HepG2 (cell line): Measurements from ENCODE around the gene ETFA. TPM values are rescaled to one million over a fixed set of nuclear protein-coding genes. Genes with fewer than 3 reads are reported as not detected.
"Not testable (repeated sequence)": the region's sequence is repeated elsewhere in the genome, so short reads cannot be mapped to it uniquely, and the experiment has no call there.

Experiments
- ATAC-seq: fragments of 200-7000 bp; cut with Tn5 transposase; 3 replicates; pipeline ENCODE4 v1.9.1; 2020; ENCODE audit warnings: mild to moderate bottlenecking, moderate library complexity
- BruUV-seq: library from RNA; stranded (reverse); fragments of 400-500 nt; replicated peaks from 2 replicates; lab custom pipeline; 2021; lab: Mats Ljungman, UMichigan
- CTCF ChIA-PET: fragments of 300-600 bp; formaldehyde crosslinking; extraction: SDS; loops from one replicate; lab custom pipeline; 2021; ENCODE audit warnings: low total read pairs, inconsistent platforms, low intra/inter-chr PET ratio; lab: Yijun Ruan, JAX
- POLR2A ChIA-PET: fragments of 350-600 bp; sonication (Branson Sonifier 250); formaldehyde crosslinking; loops from one replicate; lab custom pipeline; 2020; ENCODE audit warnings: antibody characterized with exemption, inconsistent platforms; lab: Yijun Ruan, JAX
- DNase-seq: peaks from one replicate; pipeline ENCODE4 v3.0.0-alpha.2; 2015; ENCODE audit warnings: low spot score
- FAIRE-seq: peaks from 3 replicates; lab custom pipeline; 2011; peaks lifted over from hg19 to GRCh38; lab: Jason Lieb, UNC
- H2AFZ ChIP-seq: one replicate; pipeline ENCODE4 v1.6.1; 2011; ENCODE audit warnings: low read length, inconsistent platforms
- H3K27ac ChIP-seq: fragments of 300-600 bp; 3 replicates; pipeline ENCODE4 v1.8.0; 2011; ENCODE audit warnings: mixed run types, mild to moderate bottlenecking, mixed read lengths, low read length, inconsistent platforms; ENCODE audit not compliant: insufficient read depth; ENCODE audit errors: extremely low read length
- H3K27me3 ChIP-seq, 2 experiments: fragments of 200-600 bp in 1 of 2; 2 replicates in 1 of 2; 3 replicates in 1 of 2; pipeline versions ENCODE4 v1.6.0 to v1.8.0; 2011; ENCODE audit warnings: low read length in 2 of 2, mild to moderate bottlenecking in 2 of 2, moderate library complexity in 2 of 2, inconsistent platforms in 1 of 2; ENCODE audit not compliant: insufficient read depth in 2 of 2, control insufficient read depth in 1 of 2
- H3K36me3 ChIP-seq, 2 experiments: fragments of 200-600 bp in 1 of 2; replicated peaks in 1 of 2; 2 replicates in 1 of 2; 3 replicates in 1 of 2; pipeline versions ENCODE4 v1.5.1 to v1.8.0; 2011; ENCODE audit warnings: low read length in 2 of 2, inconsistent platforms in 1 of 2; ENCODE audit not compliant: insufficient read depth in 2 of 2, control insufficient read depth in 1 of 2
- H3K4me1 ChIP-seq: 2 replicates; pipeline ENCODE4 v1.5.1; 2012; ENCODE audit warnings: low read length, inconsistent platforms; ENCODE audit not compliant: insufficient read depth
- H3K4me2 ChIP-seq: 2 replicates; pipeline ENCODE4 v1.6.0; 2011; ENCODE audit warnings: low read depth, low read length, inconsistent platforms
- H3K4me3 ChIP-seq, 3 experiments: fragments of 200-600 bp in 1 of 3; sonication (generic), shearing (Covaris generic) in 1 of 3; replicated peaks in 1 of 3; 2 replicates each; pipeline ENCODE4 v1.5.1; 2011 to 2016; ENCODE audit warnings: low read length in 3 of 3, inconsistent platforms in 2 of 3, low read depth in 2 of 3, mild to moderate bottlenecking in 2 of 3, control low read depth in 1 of 3, mixed read lengths in 1 of 3; ENCODE audit not compliant: insufficient read depth in 1 of 3
- H3K79me2 ChIP-seq: one replicate; pipeline ENCODE4 v1.6.1; 2011; ENCODE audit warnings: low read length, inconsistent platforms; ENCODE audit not compliant: insufficient read depth
- H3K9ac ChIP-seq: 2 replicates; pipeline ENCODE4 v1.6.0; 2011; ENCODE audit warnings: mild to moderate bottlenecking, low read depth, low read length, inconsistent platforms; ENCODE audit not compliant: insufficient read depth
- H3K9me3 ChIP-seq: 2 replicates; pipeline ENCODE4 v1.5.1; 2012; ENCODE audit warnings: mild to moderate bottlenecking, low read length
- H4K20me1 ChIP-seq: 2 replicates; pipeline ENCODE4 v1.6.0; 2011; ENCODE audit warnings: inconsistent platforms, mild to moderate bottlenecking, low read length, moderate library complexity; ENCODE audit not compliant: insufficient read depth
- ADNP ChIP-seq: sonication (generic); formaldehyde crosslinking; IDR thresholded peaks from 2 replicates; pipeline ENCODE4 v1.4.0; 2020; ENCODE audit warnings: missing genetic modification reagents
- BORCS8-MEF2B ChIP-seq: sonication (generic); formaldehyde crosslinking; IDR thresholded peaks from 2 replicates; pipeline ENCODE4 v1.8.0; 2022; ENCODE audit warnings: mild to moderate bottlenecking, missing genetic modification reagents
- IRF2 ChIP-seq: IDR thresholded peaks from 2 replicates; pipeline ENCODE4 v1.6.1; 2018; ENCODE audit warnings: missing genetic modification reagents, missing compliant biosample characterization
- PHF21A ChIP-seq: sonication (generic); formaldehyde crosslinking; IDR thresholded peaks from 2 replicates; pipeline ENCODE4 v1.5.0; 2020; ENCODE audit warnings: mild to moderate bottlenecking, missing genetic modification reagents
- TARDBP ChIP-seq: sonication (generic); formaldehyde crosslinking; IDR thresholded peaks from 2 replicates; pipeline ENCODE4 v1.8.0; 2022; ENCODE audit warnings: mild to moderate bottlenecking, missing genetic modification reagents
- ZNF350 ChIP-seq: sonication (generic); formaldehyde crosslinking; IDR thresholded peaks from 2 replicates; pipeline ENCODE4 v1.4.0; 2020; ENCODE audit warnings: mild to moderate bottlenecking, low read depth, missing genetic modification reagents, borderline replicate concordance
- ZSCAN21 ChIP-seq: sonication (generic); formaldehyde crosslinking; IDR thresholded peaks from 2 replicates; pipeline ENCODE4 v1.8.0; 2022; ENCODE audit warnings: mild to moderate bottlenecking, missing genetic modification reagents, moderate library complexity, borderline replicate concordance
- WGBS: methylation state at CpG from one replicate; pipeline ENCODE4 v1.1.6; 2017; ENCODE audit warnings: low lambda C conversion rate; 5-methylcytosine and 5-hydroxymethylcytosine counted together
- in situ Hi-C: cut with HindIII; loops from 2 replicates; pipeline ENCODE4 v1.10.0; 2017; ENCODE audit warnings: low pct_unique_long_range_greater_than_20kb; ENCODE audit not compliant: extremely low pct_ligation_motif_present
- intact Hi-C: fragments of 100-400 bp; cut with micrococcal nuclease; formaldehyde crosslinking; loops from one replicate; pipeline ENCODE4 v1.10.0; 2022; ENCODE audit not compliant: unreplicated experiment
- polyA plus RNA-seq, 8 experiments: library from polyadenylated mRNA; depleted of rRNA in 3 of 8; stranded (reverse) in 7 of 8; unstranded in 1 of 8; fragments of >200 nt; fragmentation: Illumina TruSeq in 4 of 8; extraction: Trizol in 4 of 8; gene quantifications; 2 replicates each; pipeline versions ENCODE4 v1.2.1 to v1.2.3, GENCODE V29; 2011 to 2016; ENCODE audit warnings: low read depth in 4 of 8, missing spikeins in 1 of 8, mixed read lengths in 1 of 8; ENCODE audit not compliant: insufficient read depth in 1 of 8
- total RNA-seq, 5 experiments: library from RNA; depleted of rRNA; stranded (reverse); fragments of >200 nt; fragmentation: Illumina TruSeq; extraction: Trizol; gene quantifications; 2 replicates each; pipeline ENCODE4 v1.2.3, GENCODE V29; 2016; ENCODE audit warnings: low read depth in 1 of 5
- TF ChIP-seq, protein P1 (sequence below): sonication (generic); formaldehyde crosslinking; conservative IDR thresholded peaks from 2 replicates; pipeline ENCODE4 v1.4.0; 2020; ENCODE audit warnings: mild to moderate bottlenecking, missing genetic modification reagents, moderate library complexity
- TF ChIP-seq, protein P2 (sequence below): IDR thresholded peaks from 2 replicates; pipeline ENCODE4 v1.6.1; 2016; ENCODE audit warnings: mild to moderate bottlenecking

The ETFA gene
- total and polyA plus RNA-seq, 2 of the 13 experiments (the other 11 are each of a cell fraction or from before 2014, with no cell fraction given), result 291 to 396 TPM

DNA sequence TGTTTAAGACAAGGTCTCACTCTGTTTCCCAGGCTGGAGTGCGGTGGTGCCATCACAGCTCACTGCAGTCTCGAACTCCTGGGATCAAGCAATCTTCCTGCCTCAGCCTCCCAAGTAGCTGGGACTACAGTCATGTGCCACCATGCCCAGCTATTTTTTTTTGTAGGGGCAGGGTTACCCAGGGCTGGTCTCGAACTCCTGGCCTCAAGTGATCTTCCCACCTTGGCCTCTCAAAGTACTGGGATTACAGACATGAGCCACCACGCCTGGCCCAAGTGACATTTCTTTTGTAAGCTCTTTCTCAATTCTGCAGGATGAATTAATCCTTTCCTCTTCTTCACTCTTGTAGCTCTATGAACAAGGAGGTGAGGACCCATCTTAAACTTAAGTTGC, 1.9 kb upstream of the ETFA start:
- DNase-seq, intact Hi-C loops, CTCF ChIA-PET, H3K9ac ChIP-seq, H2AFZ ChIP-seq, BruUV-seq, ATAC-seq, FAIRE-seq, H3K9me3 ChIP-seq, in situ Hi-C loops, H3K27me3 ChIP-seq, H3K36me3 ChIP-seq, H3K27ac ChIP-seq: not testable (repeated sequence)
- WGBS, result 35% methylated on average over 4 of the region's 4 CpGs
- Histone ChIP-seq H4K20me1 (peaks cover 24% of the 10 kb centered on the region), H3K4me3 (peak overlapping the region in 2 of 3 experiments; percentile 32 to 55; a peak in 2 of 6 replicates), H3K4me2 (peak overlapping the region; percentile 89), H3K79me2 (peaks cover 29% of the 10 kb centered on the region), H3K4me1 (peaks cover 48% of the 10 kb centered on the region)
- 0 out of 2 replicates have a peak, but pooled peaks have one; percentile 10 for TF ChIP-seq ZSCAN21 (CRISPR knock-in tag)
- TF ChIP-seq PHF21A (CRISPR knock-in tag), result 0 out of 2 replicates have a peak, but pooled peaks have one; percentile 28
- TF ChIP-seq, protein P1, sequence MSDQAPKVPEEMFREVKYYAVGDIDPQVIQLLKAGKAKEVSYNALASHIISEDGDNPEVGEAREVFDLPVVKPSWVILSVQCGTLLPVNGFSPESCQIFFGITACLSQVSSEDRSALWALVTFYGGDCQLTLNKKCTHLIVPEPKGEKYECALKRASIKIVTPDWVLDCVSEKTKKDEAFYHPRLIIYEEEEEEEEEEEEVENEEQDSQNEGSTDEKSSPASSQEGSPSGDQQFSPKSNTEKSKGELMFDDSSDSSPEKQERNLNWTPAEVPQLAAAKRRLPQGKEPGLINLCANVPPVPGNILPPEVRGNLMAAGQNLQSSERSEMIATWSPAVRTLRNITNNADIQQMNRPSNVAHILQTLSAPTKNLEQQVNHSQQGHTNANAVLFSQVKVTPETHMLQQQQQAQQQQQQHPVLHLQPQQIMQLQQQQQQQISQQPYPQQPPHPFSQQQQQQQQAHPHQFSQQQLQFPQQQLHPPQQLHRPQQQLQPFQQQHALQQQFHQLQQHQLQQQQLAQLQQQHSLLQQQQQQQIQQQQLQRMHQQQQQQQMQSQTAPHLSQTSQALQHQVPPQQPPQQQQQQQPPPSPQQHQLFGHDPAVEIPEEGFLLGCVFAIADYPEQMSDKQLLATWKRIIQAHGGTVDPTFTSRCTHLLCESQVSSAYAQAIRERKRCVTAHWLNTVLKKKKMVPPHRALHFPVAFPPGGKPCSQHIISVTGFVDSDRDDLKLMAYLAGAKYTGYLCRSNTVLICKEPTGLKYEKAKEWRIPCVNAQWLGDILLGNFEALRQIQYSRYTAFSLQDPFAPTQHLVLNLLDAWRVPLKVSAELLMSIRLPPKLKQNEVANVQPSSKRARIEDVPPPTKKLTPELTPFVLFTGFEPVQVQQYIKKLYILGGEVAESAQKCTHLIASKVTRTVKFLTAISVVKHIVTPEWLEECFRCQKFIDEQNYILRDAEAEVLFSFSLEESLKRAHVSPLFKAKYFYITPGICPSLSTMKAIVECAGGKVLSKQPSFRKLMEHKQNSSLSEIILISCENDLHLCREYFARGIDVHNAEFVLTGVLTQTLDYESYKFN (CRISPR knock-in tag), result 0 out of 2 replicates have a peak, but pooled peaks have one; percentile 11
- TF ChIP-seq, protein P2, sequence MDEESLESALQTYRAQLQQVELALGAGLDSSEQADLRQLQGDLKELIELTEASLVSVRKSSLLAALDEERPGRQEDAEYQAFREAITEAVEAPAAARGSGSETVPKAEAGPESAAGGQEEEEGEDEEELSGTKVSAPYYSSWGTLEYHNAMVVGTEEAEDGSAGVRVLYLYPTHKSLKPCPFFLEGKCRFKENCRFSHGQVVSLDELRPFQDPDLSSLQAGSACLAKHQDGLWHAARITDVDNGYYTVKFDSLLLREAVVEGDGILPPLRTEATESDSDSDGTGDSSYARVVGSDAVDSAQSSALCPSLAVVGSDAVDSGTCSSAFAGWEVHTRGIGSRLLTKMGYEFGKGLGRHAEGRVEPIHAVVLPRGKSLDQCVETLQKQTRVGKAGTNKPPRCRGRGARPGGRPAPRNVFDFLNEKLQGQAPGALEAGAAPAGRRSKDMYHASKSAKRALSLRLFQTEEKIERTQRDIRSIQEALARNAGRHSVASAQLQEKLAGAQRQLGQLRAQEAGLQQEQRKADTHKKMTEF, result peak; percentile 8; the same call in 1 of the 2 replicates
- TF ChIP-seq BORCS8-MEF2B (CRISPR knock-in tag), result 0 out of 2 replicates have a peak, but pooled peaks have one; percentile 17
- peak; percentile 42; the same call in 1 of the 2 replicates for TF ChIP-seq TARDBP
- 0 out of 2 replicates have a peak, but pooled peaks have one; percentile 10 for TF ChIP-seq IRF2 (CRISPR knock-in tag)
- TF ChIP-seq ADNP (CRISPR knock-in tag), result peak; percentile 63; the same call in 1 of the 2 replicates
- TF ChIP-seq ZNF350 (CRISPR knock-in tag), result 0 out of 2 replicates have a peak, but pooled peaks have one; percentile 14
- POLR2A ChIA-PET, result interaction anchor here (0.7 to 5.9 kb wide), 4 partner anchors 10 to 33 kb away, joined by 3 to 132 read pairs (median 12); partner anchors contain the start of gene ISL2
